Mesenchymal stem cell (in vitro differentiated cells and primary cell): ENCODE results near the gene ZNF226.
A peak's percentile ranks its signal among the peaks of the same experiment; 100 is the strongest.
"Not testable (repeated sequence)": the region's sequence is repeated elsewhere in the genome, so short reads cannot be mapped to it uniquely, and the experiment has no call there.

Experiments
- DNase-seq: peaks from one replicate; pipeline ENCODE4 v3.0.0-alpha.2; 2013
- H2AFZ ChIP-seq: one replicate; pipeline ENCODE4 v1.6.1; 2013; ENCODE audit warnings: low read depth, mild to moderate bottlenecking, control low read depth, inconsistent platforms, low read length, moderate library complexity
- H2AK5ac ChIP-seq: 2 replicates; pipeline ENCODE4 v1.6.1; 2013; ENCODE audit warnings: low read length, moderate library complexity, mild to moderate bottlenecking, inconsistent platforms; ENCODE audit not compliant: severe bottlenecking
- H2BK120ac ChIP-seq: one replicate; pipeline ENCODE4 v1.6.1; 2013; ENCODE audit warnings: low read depth, mild to moderate bottlenecking, inconsistent platforms, low read length, moderate library complexity
- H2BK12ac ChIP-seq, 2 experiments: one replicate each; pipeline ENCODE4 v1.6.1; 2013; ENCODE audit warnings: inconsistent platforms in 2 of 2, low read length in 2 of 2, mild to moderate bottlenecking in 2 of 2, moderate library complexity in 2 of 2, control low read depth in 1 of 2
- H2BK15ac ChIP-seq: one replicate; pipeline ENCODE4 v1.6.1; 2013; ENCODE audit warnings: mild to moderate bottlenecking, low read depth, inconsistent platforms; ENCODE audit not compliant: poor library complexity, severe bottlenecking
- H2BK5ac ChIP-seq: 2 replicates; pipeline ENCODE4 v1.6.1; 2013; ENCODE audit warnings: low read depth, mild to moderate bottlenecking, low read length, control low read depth, inconsistent platforms; ENCODE audit not compliant: poor library complexity, severe bottlenecking
- H3K14ac ChIP-seq, 2 experiments: one replicate each; pipeline ENCODE4 v1.6.1; 2013; ENCODE audit warnings: inconsistent platforms in 2 of 2, low read length in 2 of 2, control low read depth in 1 of 2, mild to moderate bottlenecking in 1 of 2, moderate library complexity in 1 of 2
- H3K18ac ChIP-seq, 2 experiments: one replicate each; pipeline ENCODE4 v1.6.1; 2013; ENCODE audit warnings: inconsistent platforms in 2 of 2, low read length in 2 of 2, control low read depth in 1 of 2, low read depth in 1 of 2, mild to moderate bottlenecking in 1 of 2
- H3K23ac ChIP-seq, 2 experiments: one replicate each; pipeline ENCODE4 v1.6.1; 2013; ENCODE audit warnings: inconsistent platforms in 2 of 2, low read length in 2 of 2, mild to moderate bottlenecking in 2 of 2, moderate library complexity in 2 of 2, control low read depth in 1 of 2
- H3K27ac ChIP-seq: 2 replicates; pipeline ENCODE4 v1.5.1; 2013; ENCODE audit warnings: mild to moderate bottlenecking, moderate library complexity, low read length, control low read depth, inconsistent platforms; ENCODE audit not compliant: poor library complexity, severe bottlenecking
- H3K27me3 ChIP-seq, 2 experiments: 2 replicates each; pipeline versions ENCODE4 v1.6.1 to v1.7.0; 2013; ENCODE audit warnings: low read length in 2 of 2, mild to moderate bottlenecking in 2 of 2, moderate library complexity in 2 of 2, control low read depth in 1 of 2, inconsistent platforms in 1 of 2; ENCODE audit not compliant: control insufficient read depth in 1 of 2, insufficient read depth in 1 of 2
- H3K36me3 ChIP-seq, 2 experiments: 2 replicates each; pipeline versions ENCODE4 v1.6.1 to v1.7.0; 2013; ENCODE audit warnings: low read length in 2 of 2, control low read depth in 1 of 2, inconsistent platforms in 1 of 2, low read depth in 1 of 2, mild to moderate bottlenecking in 1 of 2; ENCODE audit not compliant: insufficient read depth in 2 of 2, control insufficient read depth in 1 of 2
- H3K4ac ChIP-seq, 2 experiments: one replicate each; pipeline ENCODE4 v1.6.1; 2013; ENCODE audit warnings: inconsistent platforms in 2 of 2, low read length in 2 of 2, mild to moderate bottlenecking in 2 of 2, moderate library complexity in 2 of 2, control low read depth in 1 of 2, low read depth in 1 of 2
- H3K4me1 ChIP-seq: 2 replicates; pipeline ENCODE4 v1.6.1; 2013; ENCODE audit warnings: low read depth, low read length, control low read depth; ENCODE audit not compliant: control insufficient read depth, insufficient read depth
- H3K4me2 ChIP-seq: 2 replicates; pipeline ENCODE4 v1.6.1; 2013; ENCODE audit warnings: low read length, mild to moderate bottlenecking, inconsistent platforms; ENCODE audit not compliant: poor library complexity, severe bottlenecking
- H3K4me3 ChIP-seq, 2 experiments: 2 replicates each; pipeline versions ENCODE4 v1.5.1 to v1.7.0; 2013; ENCODE audit warnings: low read length in 2 of 2, mild to moderate bottlenecking in 2 of 2, control low read depth in 1 of 2, low read depth in 1 of 2; ENCODE audit not compliant: insufficient read depth in 1 of 2
- H3K79me1 ChIP-seq: replicated peaks from 2 replicates; pipeline ENCODE4 v1.6.1; 2013; ENCODE audit warnings: mild to moderate bottlenecking, control low read depth, low read length, inconsistent platforms; ENCODE audit not compliant: poor library complexity, severe bottlenecking
- H3K9ac ChIP-seq: 2 replicates; pipeline ENCODE4 v1.7.0; 2013; ENCODE audit warnings: mild to moderate bottlenecking, low read length, moderate library complexity
- H3K9me3 ChIP-seq: 2 replicates; pipeline ENCODE4 v1.7.0; 2013; ENCODE audit warnings: mild to moderate bottlenecking, low read length; ENCODE audit not compliant: control insufficient read depth
- H4K8ac ChIP-seq: one replicate; pipeline ENCODE4 v1.6.1; 2013; ENCODE audit warnings: inconsistent platforms, mild to moderate bottlenecking, low read length, moderate library complexity
- H4K91ac ChIP-seq: one replicate; pipeline ENCODE4 v1.6.1; 2013; ENCODE audit warnings: mild to moderate bottlenecking, low read length, inconsistent platforms
- WGBS: methylation state at CpG from one replicate; pipeline ENCODE4 v1.1.7; 2013; ENCODE audit warnings: mixed read lengths; 5-methylcytosine and 5-hydroxymethylcytosine counted together

ZNF226 gene

DNA sequence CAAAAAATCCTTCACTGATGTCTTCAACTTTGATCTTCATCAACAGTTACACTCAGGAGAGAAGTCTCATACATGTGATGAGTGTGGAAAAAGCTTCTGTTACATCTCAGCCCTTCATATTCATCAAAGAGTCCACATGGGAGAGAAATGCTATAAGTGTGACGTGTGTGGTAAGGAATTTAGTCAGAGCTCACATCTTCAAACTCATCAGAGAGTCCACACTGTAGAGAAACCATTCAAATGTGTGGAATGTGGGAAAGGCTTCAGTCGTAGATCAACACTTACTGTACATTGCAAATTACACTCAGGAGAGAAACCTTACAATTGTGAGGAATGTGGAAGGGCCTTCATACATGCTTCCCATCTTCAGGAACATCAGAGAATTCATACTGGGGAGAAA is 8.4 kb upstream of the ZNF226 start:
- Histone ChIP-seq H2AK5ac (no peak overlapping the region), H3K27ac (no peak overlapping the region), H3K4me1 (no peaks in the 10 kb centered on the region), H3K4ac (no peak overlapping the region), H3K36me3 (peaks cover 20 to 64% of the 10 kb centered on the region in 2 experiments), H3K18ac (no peak overlapping the region), H3K9me3 (peaks cover 77% of the 10 kb centered on the region), H2BK15ac (no peak overlapping the region), H3K4me3 (peak overlapping the region in 1 of 2 experiments; percentile 58), H4K91ac (no peak overlapping the region), H4K8ac (no peak overlapping the region), H2BK12ac (no peak overlapping the region), H2BK120ac (no peak overlapping the region), H3K79me1 (no peaks in the 10 kb centered on the region), H3K23ac (no peak overlapping the region), H3K27me3 (no peaks in the 10 kb centered on the region), H2BK5ac (no peak overlapping the region), H3K9ac (no peak overlapping the region), H3K14ac (no peak overlapping the region), H3K4me2 (no peak overlapping the region), H2AFZ (no peak overlapping the region)
- DNase-seq: no peak
- 100% methylated on average over 1 of the region's 2 CpGs for WGBS

GRCh38 chr19:44163789-44164188 is 1.1 kb upstream of the ZNF226 start:
- H3K18ac ChIP-seq: no peak overlapping the region
- peaks cover 1% of the 10 kb centered on the region for H3K4me1 ChIP-seq
- no peak overlapping the region for H2AK5ac ChIP-seq
- no peak overlapping the region for H2BK120ac ChIP-seq
- peaks cover 27% of the 10 kb centered on the region for H3K9me3 ChIP-seq
- H3K4ac ChIP-seq: no peak overlapping the region
- no peak overlapping the region for H2BK15ac ChIP-seq
- peaks cover 9% of the 10 kb centered on the region for H3K79me1 ChIP-seq
- H2AFZ ChIP-seq: no peak overlapping the region
- no peak for DNase-seq
- H3K27me3 ChIP-seq: no peaks in the 10 kb centered on the region
- no peak overlapping the region for H3K23ac ChIP-seq
- no peak overlapping the region for H3K4me3 ChIP-seq
- 100% methylated on average over 2 of the region's 2 CpGs for WGBS
- H2BK12ac ChIP-seq: no peak overlapping the region
- peaks cover 9 to 25% of the 10 kb centered on the region in 2 experiments for H3K36me3 ChIP-seq
- no peak overlapping the region for H2BK5ac ChIP-seq
- H3K9ac ChIP-seq: no peak overlapping the region
- H4K91ac ChIP-seq: no peak overlapping the region
- no peak overlapping the region for H3K27ac ChIP-seq
- no peak overlapping the region for H3K4me2 ChIP-seq
- no peak overlapping the region for H4K8ac ChIP-seq
- no peak overlapping the region for H3K14ac ChIP-seq

DNA sequence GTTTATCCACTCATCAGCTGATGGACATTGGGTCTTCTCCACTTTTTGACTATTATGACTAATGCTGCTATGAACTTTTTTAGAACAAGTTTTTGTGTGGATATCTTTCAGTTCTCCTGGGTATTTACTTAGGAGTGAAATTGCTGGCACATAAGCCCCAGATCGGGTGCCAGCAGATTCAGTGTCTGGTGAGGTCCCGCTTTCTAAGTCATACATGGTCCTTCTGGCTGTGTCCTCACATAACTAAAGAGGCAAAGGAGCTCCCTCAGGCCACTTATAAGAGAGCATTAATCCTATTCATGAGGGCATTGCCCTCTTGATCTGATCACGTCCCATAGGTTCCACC is 600 bp upstream of the ZNF226 start:
- no peak overlapping the region for H2BK120ac ChIP-seq
- no peak overlapping the region for H3K14ac ChIP-seq
- no peak overlapping the region for H4K91ac ChIP-seq
- peak overlapping the region; percentile 87 for H3K27ac ChIP-seq
- peak overlapping the region; percentile 52 for H3K4me2 ChIP-seq
- peak overlapping the region in 1 of 2 experiments; percentile 89 for H3K4me3 ChIP-seq
- H2BK5ac ChIP-seq: no peak overlapping the region
- peak overlapping the region in 1 of 2 experiments; percentile 32 for H3K4ac ChIP-seq
- H4K8ac ChIP-seq: peak overlapping the region; percentile 99
- 100% methylated on average over 2 of the region's 3 CpGs for WGBS
- H3K4me1 ChIP-seq: peaks cover 1% of the 10 kb centered on the region
- no peak for DNase-seq
- H2AK5ac ChIP-seq: no peak overlapping the region
- peak overlapping the region in 1 of 2 experiments; percentile 33 for H3K18ac ChIP-seq
- peaks cover 13 to 30% of the 10 kb centered on the region in 2 experiments for H3K36me3 ChIP-seq
- H3K79me1 ChIP-seq: peaks cover 13% of the 10 kb centered on the region
- H2BK15ac ChIP-seq: no peak overlapping the region
- H2BK12ac ChIP-seq: no peak overlapping the region
- peak overlapping the region; percentile 46 for H2AFZ ChIP-seq
- peak overlapping the region; percentile 96 for H3K9ac ChIP-seq
- no peak overlapping the region for H3K23ac ChIP-seq
- H3K27me3 ChIP-seq: no peaks in the 10 kb centered on the region
- H3K9me3 ChIP-seq: peaks cover 26% of the 10 kb centered on the region

DNA sequence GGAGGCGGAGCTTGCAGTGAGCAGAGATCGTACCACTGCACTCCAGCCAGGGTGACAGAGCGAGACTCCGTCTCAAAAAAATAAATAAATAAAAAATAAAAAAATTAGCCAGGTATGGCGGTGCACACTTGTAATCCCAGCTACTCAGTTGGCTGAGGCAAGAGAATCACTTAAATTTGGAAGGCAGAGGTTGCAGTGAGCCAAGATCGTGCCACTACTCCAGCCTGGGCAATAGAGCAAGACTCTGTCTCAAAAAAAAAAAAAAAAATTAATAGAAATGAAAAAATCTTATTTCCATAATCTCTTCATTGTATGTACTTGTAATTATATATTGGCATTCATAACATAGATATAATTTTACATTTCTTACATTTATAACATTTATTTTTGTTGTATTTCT is 5.8 kb downstream of the ZNF226 start:
- not testable (repeated sequence) for H4K91ac ChIP-seq, H3K4me3 ChIP-seq, H3K27me3 ChIP-seq, H2BK5ac ChIP-seq, H2AK5ac ChIP-seq, H3K23ac ChIP-seq, DNase-seq, H3K4ac ChIP-seq, H3K4me2 ChIP-seq, H4K8ac ChIP-seq, H2BK15ac ChIP-seq, H2AFZ ChIP-seq, H3K18ac ChIP-seq, H3K9ac ChIP-seq, H3K4me1 ChIP-seq, H3K27ac ChIP-seq, H3K14ac ChIP-seq, H2BK120ac ChIP-seq, H2BK12ac ChIP-seq
- H3K36me3 ChIP-seq: peaks cover 41 to 92% of the 10 kb centered on the region in 2 experiments
- WGBS: 100% methylated on average over 1 of the region's 6 CpGs
- peaks cover 84% of the 10 kb centered on the region for H3K9me3 ChIP-seq
- H3K79me1 ChIP-seq: peaks cover 27% of the 10 kb centered on the region
